ENCODE measurements around the gene BLOC1S4. TPM values are rescaled to one million over a fixed set of nuclear protein-coding genes. Genes with fewer than 3 reads are reported as not detected.
"Not testable (repeated sequence)": the region's sequence is repeated elsewhere in the genome, so short reads cannot be mapped to it uniquely, and the experiment has no call there.

The BLOC1S4 gene
- total and polyA plus RNA-seq, 4 donors, result 8.6 to 12.5 (median 9.8) TPM

DNA sequence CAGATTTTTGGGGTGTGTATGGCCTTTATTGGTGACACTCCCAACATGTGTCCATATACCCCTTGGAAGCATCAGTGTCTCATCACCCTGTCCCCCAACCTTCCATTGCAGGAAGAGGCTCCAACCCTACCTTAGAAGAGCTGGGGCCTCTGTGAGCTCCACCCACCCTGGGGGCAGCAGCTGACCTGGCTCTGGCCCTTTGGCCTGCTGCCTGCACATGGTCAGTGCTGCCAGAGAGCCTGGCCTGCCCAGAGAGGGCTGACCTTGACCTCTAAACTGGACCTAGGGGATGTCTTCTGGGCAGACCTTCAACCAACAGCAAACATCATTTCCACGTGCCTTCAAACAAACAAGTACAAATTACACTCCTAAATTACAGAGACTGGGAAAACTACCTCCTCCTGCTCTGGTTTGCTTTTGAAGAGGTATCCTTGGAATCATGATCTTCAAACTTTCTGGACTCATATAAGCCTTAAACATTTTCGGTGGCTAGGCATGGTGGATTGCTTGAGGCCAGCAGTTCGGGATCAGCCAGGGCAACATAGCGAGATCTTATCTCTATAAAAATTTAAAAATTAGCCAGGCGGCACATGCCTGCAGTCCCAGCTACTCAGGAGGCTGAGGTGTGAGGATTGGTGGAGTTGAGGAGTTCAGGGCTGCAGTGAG, 39.2 kb downstream of the BLOC1S4 start:
- H3K4me3 ChIP-seq (ENCODE audit: low read length in 2 of 2), result no peak overlapping the region
- H3K9me3 ChIP-seq (ENCODE audit: control insufficient read depth, low read length), result no peaks in the 10 kb centered on the region
- no peaks in the 10 kb centered on the region for H3K4me1 ChIP-seq (ENCODE audit: control insufficient read depth in 1 of 2, insufficient read depth in 2 of 2, low read length in 2 of 2)
- no peak overlapping the region for H3K27ac ChIP-seq (ENCODE audit: low read depth in 1 of 2, low read length in 2 of 2)
- no peaks in the 10 kb centered on the region for H3K27me3 ChIP-seq (ENCODE audit: control insufficient read depth in 1 of 2, insufficient read depth in 2 of 2, low read length in 1 of 2)
- DNase-seq (no peak), ATAC-seq (ENCODE audit: low FRiP score) (no peak)
- H3K36me3 ChIP-seq (ENCODE audit: control insufficient read depth in 1 of 2, insufficient read depth in 2 of 2, low read length in 1 of 2), result no peaks in the 10 kb centered on the region
- intact Hi-C loops (cut with DNase I), result no loop called here
- WGBS, 2 donors, result 80 to 84% methylated on average over 5 of the region's 5 CpGs

- H3K27me3 ChIP-seq (ENCODE audit: control insufficient read depth in 1 of 2, insufficient read depth in 2 of 2, low read length in 1 of 2); H3K27ac ChIP-seq (ENCODE audit: low read depth in 1 of 2, low read length in 2 of 2); H3K9me3 ChIP-seq (ENCODE audit: control insufficient read depth, low read length); H3K4me1 ChIP-seq (ENCODE audit: control insufficient read depth in 1 of 2, insufficient read depth in 2 of 2, low read length in 2 of 2); intact Hi-C loops (cut with DNase I); ATAC-seq (ENCODE audit: low FRiP score); DNase-seq; H3K4me3 ChIP-seq (ENCODE audit: low read length in 2 of 2); H3K36me3 ChIP-seq (ENCODE audit: control insufficient read depth in 1 of 2, insufficient read depth in 2 of 2, low read length in 1 of 2): not testable (repeated sequence)
- WGBS, 2 donors, result 69 to 75% methylated on average over 2 of the region's 6 CpGs
These were observed 40.4 kb downstream of the BLOC1S4 start for GRCh38 chr4:6756345-6756744.

DNA sequence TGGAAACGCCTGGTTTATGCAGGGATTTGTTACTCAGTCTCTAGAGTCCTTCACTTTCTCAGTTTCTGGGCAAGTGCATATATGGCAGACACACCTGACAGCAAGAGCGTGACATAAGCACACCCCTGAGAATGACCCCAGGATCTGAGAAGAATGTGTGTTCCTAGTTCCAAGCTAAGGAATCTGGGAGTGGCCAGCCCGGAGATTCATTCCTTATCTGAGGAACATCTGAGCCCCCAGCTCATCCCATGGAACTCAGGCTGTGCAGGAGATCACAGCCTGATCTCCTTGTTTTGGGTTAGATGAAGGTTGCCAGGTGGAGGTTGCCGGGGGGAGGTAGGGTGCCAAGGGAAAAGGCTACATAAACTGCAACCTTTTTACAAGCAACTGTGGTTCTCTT, 42.8 kb downstream of the BLOC1S4 start:
- DNase-seq (no peak), ATAC-seq (ENCODE audit: low FRiP score) (no peak)
- Histone ChIP-seq H3K27ac (ENCODE audit: low read depth in 1 of 2, low read length in 2 of 2) (no peak overlapping the region), H3K4me1 (ENCODE audit: control insufficient read depth in 1 of 2, insufficient read depth in 2 of 2, low read length in 2 of 2) (no peaks in the 10 kb centered on the region), H3K27me3 (ENCODE audit: control insufficient read depth in 1 of 2, insufficient read depth in 2 of 2, low read length in 1 of 2) (no peaks in the 10 kb centered on the region), H3K9me3 (ENCODE audit: control insufficient read depth, low read length) (no peaks in the 10 kb centered on the region), H3K4me3 (ENCODE audit: low read length in 2 of 2) (no peak overlapping the region), H3K36me3 (ENCODE audit: control insufficient read depth in 1 of 2, insufficient read depth in 2 of 2, low read length in 1 of 2) (no peaks in the 10 kb centered on the region)
- intact Hi-C loops (cut with DNase I), result no loop called here
- WGBS, 2 donors, result 76 to 82% methylated on average over 4 of the region's 4 CpGs

DNA sequence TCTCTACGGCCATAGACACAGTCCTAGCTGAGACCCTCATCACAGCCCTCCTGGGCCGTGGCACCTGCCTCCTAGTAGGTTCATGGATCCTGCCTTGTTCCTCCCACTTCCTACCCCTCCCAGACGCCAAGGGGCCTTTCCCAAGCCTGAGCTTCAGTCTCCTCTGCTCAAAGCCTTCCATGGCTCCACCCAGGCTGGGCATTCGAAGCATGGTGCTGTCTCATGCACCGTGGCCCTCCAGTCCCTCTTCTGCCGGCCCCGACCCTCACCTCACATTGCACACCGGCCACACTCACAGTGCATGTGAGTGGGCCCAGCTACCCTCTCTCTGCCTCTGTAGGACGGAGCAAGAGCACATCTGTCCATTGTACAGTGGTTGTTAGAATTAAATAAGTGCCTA, 44.9 kb downstream of the BLOC1S4 start:
- no peak overlapping the region for H3K27ac ChIP-seq (ENCODE audit: low read depth in 1 of 2, low read length in 2 of 2)
- DNase-seq (no peak), ATAC-seq (ENCODE audit: low FRiP score) (no peak)
- no peaks in the 10 kb centered on the region for H3K4me1 ChIP-seq (ENCODE audit: control insufficient read depth in 1 of 2, insufficient read depth in 2 of 2, low read length in 2 of 2)
- no peaks in the 10 kb centered on the region for H3K27me3 ChIP-seq (ENCODE audit: control insufficient read depth in 1 of 2, insufficient read depth in 2 of 2, low read length in 1 of 2)
- intact Hi-C loops (cut with DNase I), result no loop called here
- 93 to 96% methylated on average over 9 of the region's 9 CpGs for WGBS, 2 donors
- H3K4me3 ChIP-seq (ENCODE audit: low read length in 2 of 2), result no peak overlapping the region
- H3K9me3 ChIP-seq (ENCODE audit: control insufficient read depth, low read length), result no peaks in the 10 kb centered on the region
- no peaks in the 10 kb centered on the region for H3K36me3 ChIP-seq (ENCODE audit: control insufficient read depth in 1 of 2, insufficient read depth in 2 of 2, low read length in 1 of 2)

DNA sequence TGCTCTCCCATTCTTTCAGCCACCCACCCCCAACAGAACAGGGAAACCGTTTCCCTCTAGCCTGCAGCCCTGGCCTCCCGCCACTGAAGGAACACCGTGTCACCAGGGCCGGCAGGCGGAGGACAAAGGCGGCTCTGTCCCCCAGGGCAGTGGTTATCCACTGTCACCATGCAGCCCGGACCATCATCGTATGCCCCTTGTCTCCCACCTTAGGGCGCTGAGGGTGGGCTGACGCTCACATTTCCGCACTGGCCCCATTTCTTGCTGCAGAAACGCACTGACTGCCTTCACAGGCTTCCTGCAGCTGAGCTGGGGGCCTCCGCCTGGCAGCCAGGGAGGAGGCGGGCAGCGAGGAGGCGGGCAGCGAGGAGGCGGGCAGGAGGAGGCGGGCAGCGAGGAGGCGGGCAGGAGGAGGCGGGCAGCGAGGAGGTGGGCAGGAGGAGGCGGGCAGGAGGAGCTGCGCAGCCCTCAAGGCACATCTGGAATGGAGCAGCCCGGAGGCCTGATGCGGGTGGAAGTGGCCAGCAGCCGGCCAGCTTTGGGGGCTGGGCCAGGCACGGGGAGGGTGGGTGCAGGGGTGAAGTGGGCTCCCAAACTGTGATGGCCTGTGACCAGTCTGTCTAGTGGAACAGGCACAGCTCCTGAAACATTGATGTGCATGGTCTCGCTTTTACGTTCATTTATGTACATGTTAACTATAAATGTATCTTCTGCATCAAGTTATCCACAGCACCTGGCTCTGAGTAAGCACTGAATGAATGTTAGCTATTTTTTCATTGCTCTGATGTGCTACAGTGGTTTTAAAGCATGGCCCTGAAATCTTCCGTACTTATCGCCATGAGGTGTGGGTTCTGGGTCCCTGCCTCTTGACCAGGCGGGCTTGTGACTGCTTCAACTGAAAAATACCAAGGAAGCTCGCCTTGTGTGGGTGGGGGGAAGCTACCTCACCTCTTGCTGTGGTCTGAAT, 46.0 kb downstream of the BLOC1S4 start:
- Histone ChIP-seq H3K27me3 (ENCODE audit: control insufficient read depth in 1 of 2, insufficient read depth in 2 of 2, low read length in 1 of 2) (no peaks in the 10 kb centered on the region), H3K36me3 (ENCODE audit: control insufficient read depth in 1 of 2, insufficient read depth in 2 of 2, low read length in 1 of 2) (no peaks in the 10 kb centered on the region), H3K27ac (ENCODE audit: low read depth in 1 of 2, low read length in 2 of 2) (no peak overlapping the region), H3K4me1 (ENCODE audit: control insufficient read depth in 1 of 2, insufficient read depth in 2 of 2, low read length in 2 of 2) (no peaks in the 10 kb centered on the region), H3K9me3 (ENCODE audit: control insufficient read depth, low read length) (no peaks in the 10 kb centered on the region), H3K4me3 (ENCODE audit: low read length in 2 of 2) (no peak overlapping the region)
- DNase-seq (no peak), ATAC-seq (ENCODE audit: low FRiP score) (no peak)
- 65 to 74% methylated on average over 34 to 35 of the region's 35 CpGs for WGBS, 2 donors
- intact Hi-C loops (cut with DNase I), result no loop called here

- Histone ChIP-seq H3K27ac (ENCODE audit: low read depth in 1 of 2, low read length in 2 of 2) (no peak overlapping the region), H3K9me3 (ENCODE audit: control insufficient read depth, low read length) (no peaks in the 10 kb centered on the region), H3K4me3 (ENCODE audit: low read length in 2 of 2) (no peak overlapping the region), H3K4me1 (ENCODE audit: control insufficient read depth in 1 of 2, insufficient read depth in 2 of 2, low read length in 2 of 2) (no peaks in the 10 kb centered on the region), H3K27me3 (ENCODE audit: control insufficient read depth in 1 of 2, insufficient read depth in 2 of 2, low read length in 1 of 2) (no peaks in the 10 kb centered on the region), H3K36me3 (ENCODE audit: control insufficient read depth in 1 of 2, insufficient read depth in 2 of 2, low read length in 1 of 2) (no peaks in the 10 kb centered on the region)
- 81 to 82% methylated on average over 16 of the region's 16 CpGs for WGBS, 2 donors
- DNase-seq (no peak), ATAC-seq (ENCODE audit: low FRiP score) (no peak)
- intact Hi-C loops (cut with DNase I), result no loop called here
These were observed 47.4 kb downstream of the BLOC1S4 start for GRCh38 chr4:6763330-6763851.

GRCh38 chr4:6764976-6765620, 49.1 kb downstream of the BLOC1S4 start:
- 83 to 88% methylated on average over 11 of the region's 11 CpGs for WGBS, 2 donors
- Histone ChIP-seq H3K27ac (ENCODE audit: low read depth in 1 of 2, low read length in 2 of 2) (no peak overlapping the region), H3K4me1 (ENCODE audit: control insufficient read depth in 1 of 2, insufficient read depth in 2 of 2, low read length in 2 of 2) (no peaks in the 10 kb centered on the region), H3K4me3 (ENCODE audit: low read length in 2 of 2) (no peak overlapping the region), H3K27me3 (ENCODE audit: control insufficient read depth in 1 of 2, insufficient read depth in 2 of 2, low read length in 1 of 2) (no peaks in the 10 kb centered on the region), H3K9me3 (ENCODE audit: control insufficient read depth, low read length) (no peaks in the 10 kb centered on the region), H3K36me3 (ENCODE audit: control insufficient read depth in 1 of 2, insufficient read depth in 2 of 2, low read length in 1 of 2) (no peaks in the 10 kb centered on the region)
- ATAC-seq (ENCODE audit: low FRiP score) (no peak), DNase-seq (no peak)
- intact Hi-C loops (cut with DNase I), result no loop called here

- Histone ChIP-seq H3K9me3 (ENCODE audit: control insufficient read depth, low read length) (no peaks in the 10 kb centered on the region), H3K36me3 (ENCODE audit: control insufficient read depth in 1 of 2, insufficient read depth in 2 of 2, low read length in 1 of 2) (no peaks in the 10 kb centered on the region), H3K27me3 (ENCODE audit: control insufficient read depth in 1 of 2, insufficient read depth in 2 of 2, low read length in 1 of 2) (no peaks in the 10 kb centered on the region), H3K4me3 (ENCODE audit: low read length in 2 of 2) (no peak overlapping the region), H3K27ac (ENCODE audit: low read depth in 1 of 2, low read length in 2 of 2) (no peak overlapping the region), H3K4me1 (ENCODE audit: control insufficient read depth in 1 of 2, insufficient read depth in 2 of 2, low read length in 2 of 2) (no peaks in the 10 kb centered on the region)
- WGBS, 2 donors, result 92 to 94% methylated on average over 2 of the region's 2 CpGs
- DNase-seq, result no peak
- no peak for ATAC-seq (ENCODE audit: low FRiP score)
- intact Hi-C loops (cut with DNase I), result no loop called here
These were observed 49.7 kb downstream of the BLOC1S4 start for GRCh38 chr4:6765703-6766102.
